ENCODE data around the gene ATAT1. TPM values are rescaled to one million over a fixed set of nuclear protein-coding genes. Genes with fewer than 3 reads are reported as not detected.

Gene ATAT1
- total RNA-seq, 4 donors from 2014 or later: 0.82 to 2.6 (median 2.1) TPM

GRCh38 chr6:30615958-30616810, 10.5 kb upstream of the ATAT1 start:
- Histone ChIP-seq H3K4me1 (peaks cover 30 to 55% (median 32%) of the 10 kb centered on the region in 3 donors), H3K9me3 (no peaks in the 10 kb centered on the region), H3K27me3 (no peaks in the 10 kb centered on the region), H3K36me3 (peaks cover 0 to 28% of the 10 kb centered on the region in 2 donors), H3K4me3 (peak overlapping the region; percentile 76 to 85), H3K27ac (peak overlapping the region; percentile 92 to 99 (median 97))
- ATAC-seq: no peak
- TF ChIP-seq POLR2A (IDR thresholded peaks at IDR 0.05) (peak in 1 of 2 donors; percentile 26), EP300 (IDR thresholded peaks at IDR 0.05) (no peak), POLR2AphosphoS5 (IDR thresholded peaks at IDR 0.05) (peak; percentile 40)
- WGBS, 2 donors (ENCODE audit: low coverage in 1 of 2): 0% methylated on average over 6 to 10 of the region's 10 CpGs

GRCh38 chr6:30616811-30617564, 9.7 kb upstream of the ATAT1 start, which contains the start of gene PPP1R10:
Gene PPP1R10, minus strand, starts transcription at chr6:30617243. Its CDS starts 7,299 bp downstream, at chr6:30609944.
- Histone ChIP-seq H3K4me1 (peaks cover 25 to 47% (median 26%) of the 10 kb centered on the region in 3 donors), H3K27me3 (no peaks in the 10 kb centered on the region), H3K4me3 (peak within 1 kb of the TSS; percentile 76 to 85), H3K9me3 (no peaks in the 10 kb centered on the region), H3K36me3 (peaks cover 0 to 36% of the 10 kb centered on the region in 2 donors), H3K27ac (peak within 1 kb of the TSS; percentile 92 to 99 (median 97))
- TF ChIP-seq POLR2A (IDR thresholded peaks at IDR 0.05) (peak; percentile 99), CTCF (IDR thresholded peaks at IDR 0.05) (no peak), POLR2AphosphoS5 (IDR thresholded peaks at IDR 0.05) (peak; percentile 100)
- ATAC-seq: peak; percentile 92
- WGBS, 2 donors (ENCODE audit: low coverage in 1 of 2): 0 to 1% methylated on average over 30 to 40 of the region's 40 CpGs

- peak; percentile 88 for TF ChIP-seq POLR2AphosphoS5 (IDR thresholded peaks at IDR 0.05)
- no peak for TF ChIP-seq EP300 (IDR thresholded peaks at IDR 0.05)
- TF ChIP-seq POLR2A (IDR thresholded peaks at IDR 0.05): peak; percentile 66
- Histone ChIP-seq H3K27me3 (no peaks in the 10 kb centered on the region), H3K27ac (peak within 1 kb of the TSS; percentile 92 to 99 (median 97)), H3K4me1 (peaks cover 19 to 40% (median 19%) of the 10 kb centered on the region in 3 donors), H3K4me3 (peak within 1 kb of the TSS; percentile 76 to 85), H3K9me3 (no peaks in the 10 kb centered on the region), H3K36me3 (peaks cover 0 to 43% of the 10 kb centered on the region in 2 donors)
- 0% methylated on average over 4 to 32 of the region's 34 CpGs for WGBS, 2 donors (ENCODE audit: low coverage in 1 of 2)
- peak; percentile 92 for ATAC-seq
These were observed 9.0 kb upstream of the ATAT1 start, which contains the start of gene MRPS18B for GRCh38 chr6:30617565-30618269. Gene MRPS18B, plus strand, starts transcription at chr6:30617840. Its CDS starts 26 bp downstream, at chr6:30617866.

- peaks cover 13 to 33% (median 13%) of the 10 kb centered on the region in 3 donors for H3K4me1 ChIP-seq
- no peaks in the 10 kb centered on the region for H3K27me3 ChIP-seq
- WGBS, 2 donors (ENCODE audit: low coverage in 1 of 2): 5 to 17% methylated on average over 6 to 8 of the region's 8 CpGs
- H3K4me3 ChIP-seq: peak overlapping the region; percentile 59 to 70
- ATAC-seq: no peak
- H3K36me3 ChIP-seq: peaks cover 0 to 49% of the 10 kb centered on the region in 2 donors
- peak overlapping the region; percentile 39 to 95 (median 90) for H3K27ac ChIP-seq
- TF ChIP-seq POLR2A (IDR thresholded peaks at IDR 0.05) (no peak), POLR2AphosphoS5 (IDR thresholded peaks at IDR 0.05) (no peak), CTCF (IDR thresholded peaks at IDR 0.05) (no peak), EP300 (IDR thresholded peaks at IDR 0.05) (no peak)
- H3K9me3 ChIP-seq: no peaks in the 10 kb centered on the region
These were observed 8.3 kb upstream of the ATAT1 start for GRCh38 chr6:30618270-30618797.

GRCh38 chr6:30619561-30619960, 7.1 kb upstream of the ATAT1 start:
- 83 to 92% methylated on average over 4 to 7 of the region's 11 CpGs for WGBS, 2 donors (ENCODE audit: low coverage in 1 of 2)
- Histone ChIP-seq H3K9me3 (no peaks in the 10 kb centered on the region), H3K36me3 (peaks cover 0 to 62% of the 10 kb centered on the region in 2 donors), H3K4me1 (peaks cover 3 to 21% (median 8%) of the 10 kb centered on the region in 3 donors), H3K27me3 (no peaks in the 10 kb centered on the region), H3K4me3 (no peak overlapping the region), H3K27ac (peak overlapping the region in 3 of 4 donors; percentile 19 to 95 (median 92))
- TF ChIP-seq EP300 (IDR thresholded peaks at IDR 0.05): no peak
- TF ChIP-seq CTCF (IDR thresholded peaks at IDR 0.05): no peak
- no peak for TF ChIP-seq POLR2A (IDR thresholded peaks at IDR 0.05)
- no peak for TF ChIP-seq POLR2AphosphoS5 (IDR thresholded peaks at IDR 0.05)
- ATAC-seq: no peak
